Esophagus squamous epithelium (tissue), 4 donors: ENCODE data around the gene SMAD4.

Experiments
- POLR2A ChIP-seq, 4 donors: fragments of 450-650 bp; IDR thresholded peaks; one replicate each; pipeline ENCODE4 v1.6.1; 2017; ENCODE audit warnings: antibody characterized with exemption in 4 of 4, mild to moderate bottlenecking in 4 of 4, moderate library complexity in 3 of 4
- TF ChIP-seq, protein P1 (sequence below), 6 experiments: fragments of 450-650 bp in 4 of 6; fragments of 200-600 bp in 2 of 6; sonication (generic) in 2 of 6; IDR thresholded peaks; one replicate each; pipeline ENCODE4 v1.5.1; 2016 to 2019; ENCODE audit warnings: antibody characterized with exemption in 6 of 6, mild to moderate bottlenecking in 4 of 6, moderate library complexity in 4 of 6

DNA sequence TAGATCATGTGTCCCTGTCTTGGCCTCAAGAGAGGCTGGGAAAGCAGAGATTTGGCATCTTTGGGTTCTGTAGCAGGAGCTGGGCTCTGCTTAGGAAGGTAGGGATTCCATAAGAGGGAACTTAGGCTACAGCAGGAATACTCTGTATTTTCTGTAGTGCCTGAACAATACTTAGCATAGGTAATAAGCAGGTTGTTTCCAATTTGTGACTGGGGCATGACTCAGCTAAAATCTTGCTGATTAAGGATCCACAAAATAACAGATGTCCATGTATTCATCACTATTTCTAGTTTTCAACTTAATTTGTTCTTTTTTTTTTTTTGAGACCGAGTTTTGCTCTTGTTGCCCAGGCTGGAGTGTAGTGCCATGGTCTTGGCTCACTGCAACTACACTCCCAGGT, 68.5 kb downstream of the SMAD4 start:
- TF ChIP-seq, protein P1, sequence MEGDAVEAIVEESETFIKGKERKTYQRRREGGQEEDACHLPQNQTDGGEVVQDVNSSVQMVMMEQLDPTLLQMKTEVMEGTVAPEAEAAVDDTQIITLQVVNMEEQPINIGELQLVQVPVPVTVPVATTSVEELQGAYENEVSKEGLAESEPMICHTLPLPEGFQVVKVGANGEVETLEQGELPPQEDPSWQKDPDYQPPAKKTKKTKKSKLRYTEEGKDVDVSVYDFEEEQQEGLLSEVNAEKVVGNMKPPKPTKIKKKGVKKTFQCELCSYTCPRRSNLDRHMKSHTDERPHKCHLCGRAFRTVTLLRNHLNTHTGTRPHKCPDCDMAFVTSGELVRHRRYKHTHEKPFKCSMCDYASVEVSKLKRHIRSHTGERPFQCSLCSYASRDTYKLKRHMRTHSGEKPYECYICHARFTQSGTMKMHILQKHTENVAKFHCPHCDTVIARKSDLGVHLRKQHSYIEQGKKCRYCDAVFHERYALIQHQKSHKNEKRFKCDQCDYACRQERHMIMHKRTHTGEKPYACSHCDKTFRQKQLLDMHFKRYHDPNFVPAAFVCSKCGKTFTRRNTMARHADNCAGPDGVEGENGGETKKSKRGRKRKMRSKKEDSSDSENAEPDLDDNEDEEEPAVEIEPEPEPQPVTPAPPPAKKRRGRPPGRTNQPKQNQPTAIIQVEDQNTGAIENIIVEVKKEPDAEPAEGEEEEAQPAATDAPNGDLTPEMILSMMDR (IDR thresholded peaks at IDR 0.05) = no peak
- TF ChIP-seq POLR2A (IDR thresholded peaks at IDR 0.05) = no peak
